ENCODE results near the gene RWDD3. TPM values are rescaled to one million over a fixed set of nuclear protein-coding genes. Genes with fewer than 3 reads are reported as not detected.

The RWDD3 gene, protein sequence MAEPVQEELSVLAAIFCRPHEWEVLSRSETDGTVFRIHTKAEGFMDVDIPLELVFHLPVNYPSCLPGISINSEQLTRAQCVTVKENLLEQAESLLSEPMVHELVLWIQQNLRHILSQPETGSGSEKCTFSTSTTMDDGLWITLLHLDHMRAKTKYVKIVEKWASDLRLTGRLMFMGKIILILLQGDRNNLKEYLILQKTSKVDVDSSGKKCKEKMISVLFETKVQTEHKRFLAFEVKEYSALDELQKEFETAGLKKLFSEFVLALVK
- 12.2 and 15.3 TPM in 2 replicates for total RNA-seq

DNA sequence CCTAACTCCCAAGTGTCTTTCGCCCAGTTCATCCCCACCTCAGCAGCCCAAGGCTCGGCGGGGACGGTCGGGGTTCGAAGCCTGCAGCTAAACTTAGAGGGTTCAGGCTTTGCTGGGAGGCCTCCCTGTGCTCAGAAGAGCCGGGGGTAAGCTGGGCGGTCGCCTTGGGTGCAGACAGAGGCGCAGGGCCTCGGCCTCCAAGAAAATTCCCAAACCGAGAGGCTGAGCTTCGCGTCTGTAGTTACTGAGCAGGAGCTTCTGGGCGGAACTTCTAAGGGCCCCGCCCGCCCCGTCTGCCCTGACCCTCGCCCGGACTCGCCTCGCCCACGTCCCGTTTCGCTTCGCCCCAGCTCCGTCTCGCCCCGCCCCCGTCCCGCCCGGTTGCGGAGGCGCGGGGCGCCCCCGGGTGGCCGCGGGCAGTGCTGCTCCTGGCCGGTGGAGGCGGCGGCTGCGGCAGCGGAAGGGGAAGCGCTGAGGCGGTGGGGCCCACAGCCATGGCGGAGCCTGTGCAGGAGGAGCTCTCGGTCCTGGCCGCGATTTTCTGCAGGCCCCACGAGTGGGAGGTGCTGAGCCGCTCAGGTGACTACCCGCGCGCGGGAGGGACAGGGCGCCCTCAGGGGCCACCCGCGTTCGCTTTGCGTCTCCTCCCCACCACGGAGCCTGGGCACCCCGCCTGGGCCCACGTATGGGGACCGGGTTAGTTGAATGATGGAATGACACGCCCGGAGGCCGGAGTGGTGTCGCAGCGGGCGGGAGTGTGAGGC lies at the start of gene RWDD3:
RWDD3 (plus strand) TSS at position 474 of the 764 bp plus-strand sequence; CDS start at position 495, 21 bp downstream.

Other genes with a start within 250 kb of the RWDD3 start
- 1.7 and 4.4 TPM in 2 replicates for gene ALG14, start 161.3 kb upstream of the RWDD3 start, total RNA-seq
- gene TLCD4, start 116.9 kb upstream of the RWDD3 start, total RNA-seq = 0.55 and 0.85 TPM in 2 replicates